D341Med (cell line): ENCODE data around the gene SLC20A1.
"Not testable (repeated sequence)": the region's sequence is repeated elsewhere in the genome, so short reads cannot be mapped to it uniquely, and the experiment has no call there.

Experiments used
- DNase-seq: peaks from one replicate; pipeline ENCODE4 v3.0.0; 2012; ENCODE audit warnings: low spot score

SLC20A1 gene

GRCh38 chr2:112646791-112647689 is 1.3 kb downstream of the SLC20A1 start:
- no peak for DNase-seq

DNA sequence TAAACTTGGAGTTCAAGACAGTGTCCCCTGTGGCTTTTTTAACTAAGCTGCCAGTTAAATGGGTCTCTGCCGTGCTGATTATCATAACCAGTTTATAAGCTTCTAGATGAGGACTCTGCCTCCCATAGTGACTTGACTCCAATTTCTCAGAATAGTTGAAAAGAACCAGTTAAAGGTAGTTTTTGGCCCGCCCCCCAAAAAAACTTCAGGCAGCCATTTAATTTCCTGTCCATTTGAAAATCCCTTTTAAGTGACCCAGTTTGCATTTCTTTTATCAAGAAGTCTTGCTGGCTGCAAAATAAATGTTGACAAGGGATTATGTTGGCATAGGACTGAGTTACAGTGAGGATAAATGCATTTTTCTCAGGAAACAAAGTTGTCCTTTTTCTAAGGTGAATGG is 2.3 kb downstream of the SLC20A1 start:
- DNase-seq: no peak

DNA sequence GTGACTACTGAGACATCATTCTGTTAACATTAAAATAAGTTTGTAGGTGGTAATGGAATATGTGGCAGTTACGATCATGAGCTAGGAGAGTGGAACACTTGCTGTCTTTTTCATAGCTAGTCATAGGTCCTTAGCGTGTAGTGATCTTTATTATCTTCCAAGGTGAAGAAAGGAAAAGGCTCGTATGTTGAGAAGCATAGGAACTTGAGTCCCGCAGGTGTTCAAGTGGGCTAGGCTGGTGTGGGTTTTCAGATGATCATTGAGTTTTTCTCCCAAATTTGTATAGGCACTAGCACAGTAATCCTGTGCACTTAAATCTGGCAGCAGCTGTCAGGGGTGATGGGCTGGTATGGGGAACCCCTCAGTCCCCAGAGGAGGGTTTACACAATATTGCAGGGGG is 10.9 kb downstream of the SLC20A1 start:
- DNase-seq: no peak

DNA sequence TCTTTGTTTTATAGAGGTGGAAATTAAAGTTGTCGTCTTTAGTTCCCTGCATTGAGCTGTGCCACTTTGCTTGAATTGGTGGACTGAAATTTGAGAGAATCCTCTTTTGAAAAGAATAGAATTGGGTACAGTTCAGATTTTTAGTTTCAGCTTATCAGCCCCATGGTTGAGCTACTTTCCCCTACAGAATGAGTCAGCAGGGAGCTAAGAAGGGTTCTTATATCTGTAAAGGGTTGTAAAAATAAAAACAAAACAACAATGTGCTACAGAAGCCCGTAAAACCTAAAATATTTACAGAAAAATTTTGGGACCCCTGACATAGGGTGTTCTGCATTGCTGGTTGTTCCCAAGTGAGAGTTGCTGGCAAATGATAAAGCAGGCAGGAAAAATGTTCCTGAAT is 12.6 kb downstream of the SLC20A1 start:
- DNase-seq: no peak

- no peak for DNase-seq
Measured at GRCh38 chr2:112658839-112659667, 13.3 kb downstream of the SLC20A1 start.

DNA sequence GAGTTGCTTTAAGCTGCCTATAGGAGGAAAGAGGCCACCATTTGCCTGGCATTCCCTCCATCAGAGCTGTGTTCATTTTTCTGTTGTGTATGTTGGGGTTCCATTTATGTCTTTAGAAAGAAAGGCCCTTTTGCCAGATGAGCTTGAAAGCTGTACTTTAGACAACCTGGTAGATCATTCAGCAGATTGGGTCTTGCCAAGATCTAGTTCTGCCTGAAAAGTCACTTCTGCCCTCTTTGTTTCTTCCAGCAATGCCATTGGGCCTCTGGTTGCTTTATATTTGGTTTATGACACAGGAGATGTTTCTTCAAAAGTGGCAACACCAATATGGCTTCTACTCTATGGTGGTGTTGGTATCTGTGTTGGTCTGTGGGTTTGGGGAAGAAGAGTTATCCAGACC is 14.4 kb downstream of the SLC20A1 start:
- no peak for DNase-seq

GRCh38 chr2:112661656-112662305 is 16.0 kb downstream of the SLC20A1 start:
- DNase-seq: no peak

DNA sequence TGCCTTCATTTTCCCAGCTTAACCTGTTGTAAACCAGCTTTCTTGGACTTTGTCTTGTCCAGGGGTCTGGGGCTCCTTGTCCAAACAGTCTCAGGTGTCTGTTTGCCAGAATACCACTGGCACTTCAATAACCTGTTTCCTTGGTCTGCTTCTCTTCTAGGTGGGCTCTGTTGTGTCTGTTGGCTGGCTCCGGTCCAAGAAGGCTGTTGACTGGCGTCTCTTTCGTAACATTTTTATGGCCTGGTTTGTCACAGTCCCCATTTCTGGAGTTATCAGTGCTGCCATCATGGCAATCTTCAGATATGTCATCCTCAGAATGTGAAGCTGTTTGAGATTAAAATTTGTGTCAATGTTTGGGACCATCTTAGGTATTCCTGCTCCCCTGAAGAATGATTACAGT is 17.0 kb downstream of the SLC20A1 start:
- no peak for DNase-seq

DNA sequence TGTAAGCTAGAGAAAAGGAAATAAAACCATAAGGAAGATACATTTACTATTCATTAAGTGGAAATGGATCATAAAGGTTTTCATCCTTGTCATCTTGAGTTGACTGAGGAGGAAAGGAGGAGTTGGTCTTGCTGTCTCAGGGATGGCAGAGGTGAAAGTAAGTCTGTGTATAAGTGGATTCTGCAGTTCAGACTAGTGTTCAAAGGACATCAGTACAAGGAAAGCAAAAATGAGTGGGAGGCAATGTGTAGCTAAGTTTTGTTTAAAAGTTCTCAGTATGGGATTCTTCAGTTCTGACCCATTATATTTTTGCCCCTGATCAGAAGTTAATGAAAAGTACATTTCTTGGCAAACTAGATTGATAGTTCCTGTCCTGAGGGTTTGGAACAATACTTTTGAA is 18.9 kb downstream of the SLC20A1 start:
- no peak for DNase-seq

- no peak for DNase-seq
Measured at GRCh38 chr2:112665113-112665780, 19.5 kb downstream of the SLC20A1 start.

GRCh38 chr2:112666761-112667122 is 21.0 kb downstream of the SLC20A1 start:
- DNase-seq: no peak

GRCh38 chr2:112667540-112667939 is 21.8 kb downstream of the SLC20A1 start:
- DNase-seq: not testable (repeated sequence)

DNA sequence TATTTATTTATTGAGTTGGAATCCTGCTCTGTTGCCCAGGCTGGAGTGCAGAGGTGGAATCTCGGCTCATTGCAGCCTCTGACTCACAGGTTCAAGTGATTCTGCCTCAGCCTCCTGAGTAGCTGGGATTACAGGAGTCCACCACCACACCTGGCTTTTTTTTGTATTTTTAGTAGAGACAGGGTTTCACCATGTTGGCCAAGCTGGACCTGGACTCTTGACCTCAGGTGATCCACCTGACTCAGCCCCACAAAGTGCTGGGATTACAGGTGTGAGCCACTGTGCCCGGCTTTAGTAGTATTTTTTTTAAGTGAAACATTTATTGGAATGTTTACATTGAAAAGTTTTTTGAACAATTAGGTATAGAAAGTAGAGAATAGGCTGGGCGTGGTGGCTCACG is 23.9 kb downstream of the SLC20A1 start:
- no peak for DNase-seq

DNA sequence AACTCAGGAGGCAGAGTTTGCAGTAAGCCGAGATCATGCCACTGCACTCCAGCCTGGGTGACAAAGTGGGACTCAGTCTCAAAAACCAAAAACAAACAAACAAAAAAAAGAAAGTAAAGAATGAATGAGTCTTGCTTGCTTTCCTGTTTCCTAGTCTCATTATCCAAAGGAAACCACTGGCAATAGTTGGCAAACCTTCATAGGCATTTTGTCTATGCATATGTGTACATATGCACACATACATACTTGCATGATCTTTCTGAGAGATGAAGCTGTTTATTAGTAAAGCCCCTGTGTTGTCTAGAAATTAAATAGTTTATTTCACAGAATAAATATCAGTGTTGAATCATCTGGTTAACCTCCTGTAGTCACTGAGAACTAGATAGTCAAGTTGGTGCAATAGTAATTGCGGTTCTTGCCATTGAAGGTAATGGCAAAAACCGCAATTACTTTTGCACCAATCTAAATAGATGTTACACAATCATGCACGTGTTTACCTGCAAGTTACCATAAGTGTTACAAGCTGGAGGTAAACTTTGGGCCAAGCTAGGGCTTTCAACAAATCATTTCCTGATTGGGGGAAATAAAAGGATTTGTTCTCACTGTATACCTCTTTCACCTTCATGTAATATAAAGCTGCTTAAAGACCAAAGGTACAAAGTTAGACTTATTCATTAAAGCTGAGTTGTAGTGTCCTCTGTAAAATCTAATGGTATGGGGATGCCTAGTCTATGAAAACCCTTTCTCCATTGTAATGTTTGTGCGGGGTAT is 24.7 kb downstream of the SLC20A1 start:
- DNase-seq: no peak

DNA sequence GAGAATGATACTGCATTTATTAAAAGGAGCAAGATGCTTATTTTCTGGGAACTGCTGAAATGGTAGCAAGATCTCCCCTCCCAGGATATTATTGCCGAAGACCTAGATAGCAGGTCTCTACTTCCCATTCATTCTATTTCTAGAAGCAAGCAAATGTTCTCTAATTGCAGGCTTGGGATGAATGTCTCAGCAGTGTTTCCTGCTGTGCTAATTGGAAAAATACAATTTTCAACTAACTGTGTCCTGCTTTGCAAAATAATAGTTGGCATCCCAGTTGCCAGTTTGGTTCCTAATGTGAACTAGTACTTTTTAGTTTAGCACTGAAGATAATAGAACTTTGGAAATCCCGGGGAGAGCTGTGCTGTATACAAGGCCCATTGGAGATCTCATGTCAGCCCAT is 26.1 kb downstream of the SLC20A1 start:
- no peak for DNase-seq

- DNase-seq: no peak
Measured at GRCh38 chr2:112673008-112673407, 27.3 kb downstream of the SLC20A1 start.

DNA sequence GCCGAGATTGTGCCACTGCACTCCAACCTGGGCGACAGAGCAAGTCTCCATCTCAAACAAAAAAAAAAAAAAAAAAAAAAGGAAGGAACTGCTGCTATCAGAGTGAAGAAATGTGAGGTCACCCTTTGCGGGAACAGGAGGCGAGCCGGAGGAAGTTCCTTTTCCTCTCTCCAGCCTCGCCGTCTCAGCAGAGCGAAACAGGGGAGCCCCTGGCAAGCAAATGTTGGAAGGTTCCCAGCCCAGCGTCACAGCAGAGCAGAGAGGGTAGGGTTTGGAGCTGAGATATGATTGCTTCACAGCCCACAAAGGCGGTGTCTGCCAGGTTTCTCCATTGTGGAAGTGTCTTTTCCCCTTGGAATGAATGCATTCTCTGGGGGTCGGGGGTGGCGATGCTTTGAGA is 28.5 kb downstream of the SLC20A1 start:
- DNase-seq: no peak

GRCh38 chr2:112679484-112679883 is 33.7 kb downstream of the SLC20A1 start:
- DNase-seq: no peak

DNA sequence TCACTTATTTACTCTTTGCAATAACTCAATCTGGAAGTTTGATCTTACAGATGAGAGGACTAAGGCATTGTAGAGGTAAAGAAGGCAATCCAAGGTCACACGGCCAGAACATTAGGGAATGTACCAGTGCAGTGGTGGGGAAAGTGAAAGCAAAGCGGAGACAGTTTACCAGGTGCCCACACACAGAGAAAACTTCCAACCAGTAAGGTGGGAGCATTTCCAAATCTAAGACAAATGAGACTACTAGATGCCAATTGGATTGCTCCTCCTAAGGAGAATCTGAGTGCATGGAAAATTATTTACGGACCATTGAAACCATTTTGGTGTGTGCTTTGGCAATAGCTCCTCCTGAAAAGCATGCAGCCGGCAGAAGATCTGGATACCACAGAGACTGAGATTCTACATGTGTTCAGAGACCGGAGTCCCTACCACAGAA is 34.9 kb downstream of the SLC20A1 start:
- DNase-seq: no peak

DNA sequence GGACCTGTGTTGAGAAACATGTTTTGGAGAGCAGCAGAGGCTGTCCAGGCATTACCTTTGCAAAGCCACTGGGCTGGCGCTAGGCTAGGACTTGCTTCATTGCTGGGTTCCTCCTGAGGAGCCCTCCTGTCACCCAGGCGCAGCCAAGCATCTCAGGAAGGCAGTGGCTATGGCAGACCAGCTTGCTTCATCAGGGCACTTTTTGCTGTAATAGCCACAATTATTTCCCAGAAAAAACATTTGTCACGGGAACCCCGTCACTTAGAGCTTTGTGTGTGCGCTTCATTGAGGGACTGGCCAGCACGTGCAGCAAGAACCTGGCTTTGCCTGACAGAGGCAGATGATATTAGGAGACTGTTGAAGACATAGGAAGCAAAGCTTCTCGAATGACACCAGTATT is 36.4 kb downstream of the SLC20A1 start:
- DNase-seq: no peak
